HEK293 (cell line): ENCODE measurements around the gene XPNPEP2.

ENCODE experiments used
- CTCF ChIA-PET: fragments of 350-600 bp; formaldehyde crosslinking; extraction: SDS; loops from one replicate; lab custom pipeline; 2021; ENCODE audit warnings: antibody characterized with exemption; lab: Yijun Ruan, JAX
- POLR2A ChIA-PET: fragments of 300-600 bp; formaldehyde crosslinking; extraction: SDS; loops from one replicate; lab custom pipeline; 2020; ENCODE audit warnings: antibody characterized with exemption, inconsistent platforms; lab: Yijun Ruan, JAX
- H3K27ac ChIP-seq: fragments of 200-500 bp; sonication (Bioruptor generic); 2 replicates; pipeline ENCODE4 v1.5.1; 2014; ENCODE audit warnings: low read depth, low read length, control low read depth, inconsistent platforms; ENCODE audit errors: extremely low read depth
- H3K36me3 ChIP-seq, 2 experiments: fragments of 200-500 bp in 1 of 2; sonication (Bioruptor generic) in 1 of 2; 1 replicate in 1 of 2; 2 replicates in 1 of 2; pipeline ENCODE4 v1.5.1; 2014 to 2017; ENCODE audit warnings: inconsistent platforms in 2 of 2, low read length in 2 of 2; ENCODE audit not compliant: control insufficient read depth in 2 of 2, insufficient read depth in 1 of 2
- H3K4me1 ChIP-seq: fragments of 200-500 bp; sonication (Bioruptor generic); 2 replicates; pipeline ENCODE4 v1.5.1; 2014; ENCODE audit warnings: mild to moderate bottlenecking, low read length, inconsistent platforms; ENCODE audit not compliant: control insufficient read depth, insufficient read depth
- H3K4me3 ChIP-seq: 2 replicates; pipeline ENCODE4 v1.5.1; 2011; ENCODE audit warnings: low read depth, mild to moderate bottlenecking, control low read depth, low read length, moderate library complexity
- H3K9me3 ChIP-seq: fragments of 200-500 bp; sonication (Bioruptor generic); 2 replicates; pipeline ENCODE4 v1.5.1; 2014; ENCODE audit warnings: low read depth, low read length, inconsistent platforms; ENCODE audit not compliant: control insufficient read depth, insufficient read depth
- BCL11B ChIP-seq: fragments of 450-650 bp; formaldehyde crosslinking; IDR thresholded peaks from 2 replicates; pipeline ENCODE4 v1.5.1; 2016; ENCODE audit warnings: low read depth, missing biosample characterization, missing genetic modification characterization
- KLF1 ChIP-seq: fragments of 450-650 bp; formaldehyde crosslinking; IDR thresholded peaks from 2 replicates; pipeline ENCODE4 v1.5.1; 2016; ENCODE audit warnings: missing biosample characterization, missing genetic modification characterization
- SCRT2 ChIP-seq: fragments of 450-650 bp; formaldehyde crosslinking; IDR thresholded peaks from 2 replicates; pipeline ENCODE4 v1.5.1; 2016; ENCODE audit warnings: missing biosample characterization, missing genetic modification characterization
- ZBTB20 ChIP-seq: fragments of 450-650 bp; formaldehyde crosslinking; IDR thresholded peaks from 2 replicates; pipeline ENCODE4 v1.5.1; 2016; ENCODE audit warnings: missing biosample characterization, missing genetic modification characterization
- ZBTB48 ChIP-seq: fragments of 450-650 bp; formaldehyde crosslinking; IDR thresholded peaks from 2 replicates; pipeline ENCODE4 v1.5.1; 2016; ENCODE audit warnings: missing biosample characterization, missing genetic modification characterization
- ZFP37 ChIP-seq: fragments of 450-650 bp; formaldehyde crosslinking; IDR thresholded peaks from 2 replicates; pipeline ENCODE4 v1.5.1; 2016; ENCODE audit warnings: missing biosample characterization, missing genetic modification characterization
- ZNF138 ChIP-seq: fragments of 450-650 bp; formaldehyde crosslinking; IDR thresholded peaks from 2 replicates; pipeline ENCODE4 v1.5.1; 2016; ENCODE audit warnings: missing biosample characterization, missing genetic modification characterization, borderline replicate concordance
- ZNF18 ChIP-seq: fragments of 450-650 bp; formaldehyde crosslinking; IDR thresholded peaks from 2 replicates; pipeline ENCODE4 v1.5.1; 2016; ENCODE audit warnings: missing biosample characterization, missing genetic modification characterization
- ZNF184 ChIP-seq: fragments of 450-650 bp; IDR thresholded peaks from 2 replicates; pipeline ENCODE4 v1.5.1; 2018; ENCODE audit warnings: missing biosample characterization, mild to moderate bottlenecking, missing genetic modification characterization
- ZNF2 ChIP-seq: fragments of 450-650 bp; formaldehyde crosslinking; IDR thresholded peaks from 2 replicates; pipeline ENCODE4 v1.5.1; 2016; ENCODE audit warnings: missing biosample characterization, missing genetic modification characterization
- ZNF221 ChIP-seq: fragments of 450-650 bp; formaldehyde crosslinking; IDR thresholded peaks from 2 replicates; pipeline ENCODE4 v1.5.1; 2017; ENCODE audit warnings: missing biosample characterization, missing genetic modification characterization, borderline replicate concordance
- ZNF362 ChIP-seq: fragments of 450-650 bp; formaldehyde crosslinking; IDR thresholded peaks from 2 replicates; pipeline ENCODE4 v1.5.1; 2016; ENCODE audit warnings: missing biosample characterization, missing genetic modification characterization
- ZNF404 ChIP-seq: fragments of 450-650 bp; formaldehyde crosslinking; IDR thresholded peaks from 2 replicates; pipeline ENCODE4 v1.5.1; 2017; ENCODE audit warnings: missing biosample characterization, missing genetic modification characterization
- ZNF416 ChIP-seq: fragments of 450-650 bp; formaldehyde crosslinking; IDR thresholded peaks from 2 replicates; pipeline ENCODE4 v1.5.1; 2016; ENCODE audit warnings: missing biosample characterization, missing genetic modification characterization
- ZNF433 ChIP-seq: fragments of 450-650 bp; formaldehyde crosslinking; IDR thresholded peaks from 2 replicates; pipeline ENCODE4 v1.5.1; 2016; ENCODE audit warnings: missing biosample characterization, missing genetic modification characterization, low read depth
- ZNF510 ChIP-seq: fragments of 450-650 bp; formaldehyde crosslinking; IDR thresholded peaks from 2 replicates; pipeline ENCODE4 v1.5.1; 2018; ENCODE audit warnings: mild to moderate bottlenecking, missing genetic modification characterization, missing biosample characterization; ENCODE audit not compliant: insufficient replicate concordance
- ZNF530 ChIP-seq: fragments of 450-650 bp; formaldehyde crosslinking; IDR thresholded peaks from 2 replicates; pipeline ENCODE4 v1.5.1; 2016; ENCODE audit warnings: low read depth, missing biosample characterization, missing genetic modification characterization
- ZNF549 ChIP-seq: fragments of 450-650 bp; IDR thresholded peaks from 2 replicates; pipeline ENCODE4 v1.5.1; 2018; ENCODE audit warnings: missing biosample characterization, missing genetic modification characterization, mild to moderate bottlenecking, inconsistent platforms, moderate library complexity
- ZNF558 ChIP-seq: fragments of 450-650 bp; formaldehyde crosslinking; IDR thresholded peaks from 2 replicates; pipeline ENCODE4 v1.5.1; 2016; ENCODE audit warnings: missing biosample characterization, missing genetic modification characterization
- ZNF561 ChIP-seq: fragments of 450-650 bp; IDR thresholded peaks from 2 replicates; pipeline ENCODE4 v1.5.1; 2018; ENCODE audit warnings: missing biosample characterization, missing genetic modification characterization, borderline replicate concordance
- ZNF677 ChIP-seq: fragments of 450-650 bp; IDR thresholded peaks from 2 replicates; pipeline ENCODE4 v1.5.0; 2018; ENCODE audit warnings: missing biosample characterization, mild to moderate bottlenecking, missing genetic modification characterization, moderate library complexity
- ZNF707 ChIP-seq: fragments of 450-650 bp; formaldehyde crosslinking; IDR thresholded peaks from 2 replicates; pipeline ENCODE4 v1.5.1; 2016; ENCODE audit warnings: missing biosample characterization, missing genetic modification characterization
- ZSCAN23 ChIP-seq: fragments of 450-650 bp; formaldehyde crosslinking; IDR thresholded peaks from 2 replicates; pipeline ENCODE4 v1.5.1; 2016; ENCODE audit warnings: missing biosample characterization, missing genetic modification characterization
- ZSCAN30 ChIP-seq: fragments of 450-650 bp; IDR thresholded peaks from 2 replicates; pipeline ENCODE4 v1.5.1; 2018; ENCODE audit warnings: missing biosample characterization, mild to moderate bottlenecking, missing genetic modification characterization, moderate library complexity

Gene XPNPEP2

GRCh38 chrX:129694805-129695204, 44.0 kb upstream of the XPNPEP2 start:
- CTCF ChIA-PET, result no interaction called here
- Histone ChIP-seq H3K4me1 (no peaks in the 10 kb centered on the region), H3K4me3 (no peak overlapping the region), H3K9me3 (no peaks in the 10 kb centered on the region), H3K27ac (no peak overlapping the region), H3K36me3 (no peaks in the 10 kb centered on the region)
- TF ChIP-seq ZSCAN23 (no peak), ZNF221 (no peak), ZFP37 (no peak), ZNF549 (tag by site-specific recombination) (no peak), ZNF558 (tag by site-specific recombination) (no peak), ZNF138 (tag by site-specific recombination) (no peak)
- POLR2A ChIA-PET, result interaction anchor here (0.5 kb wide), 1 partner anchor 61 kb away, joined by 3 read pairs; no protein-coding TSS in a partner anchor

- Histone ChIP-seq H3K9me3 (no peaks in the 10 kb centered on the region), H3K4me1 (no peaks in the 10 kb centered on the region), H3K4me3 (no peak overlapping the region), H3K27ac (no peak overlapping the region), H3K36me3 (no peaks in the 10 kb centered on the region)
- CTCF ChIA-PET, result interaction anchor here (1.7 kb wide), 1 partner anchor 30 kb away, joined by 4 read pairs; no protein-coding TSS in a partner anchor
- TF ChIP-seq ZNF677 (tag by site-specific recombination) (no peak), ZBTB20 (tag by site-specific recombination) (no peak), KLF1 (tag by site-specific recombination) (no peak), ZNF404 (tag by site-specific recombination) (no peak), ZNF184 (tag by site-specific recombination) (no peak), ZNF2 (tag by site-specific recombination) (no peak), SCRT2 (tag by site-specific recombination) (no peak), ZNF433 (tag by site-specific recombination) (no peak), ZNF18 (no peak), ZNF510 (tag by site-specific recombination) (no peak), ZNF416 (tag by site-specific recombination) (no peak), BCL11B (tag by site-specific recombination) (no peak), ZNF362 (no peak), ZNF707 (tag by site-specific recombination) (no peak), ZNF530 (tag by site-specific recombination) (no peak), ZNF561 (tag by site-specific recombination) (no peak), ZBTB48 (tag by site-specific recombination) (no peak), ZSCAN30 (tag by site-specific recombination) (no peak)
- POLR2A ChIA-PET, result no interaction called here
These were observed 43.2 kb upstream of the XPNPEP2 start for GRCh38 chrX:129695535-129695934.
